DND-41 (cell line): ENCODE data around the gene STARD3.
"Not testable (repeated sequence)": the region's sequence is repeated elsewhere in the genome, so short reads cannot be mapped to it uniquely, and the experiment has no call there.

ENCODE experiments used
- ATAC-seq: fragments of 200-7000 bp; cut with Tn5 transposase; 3 replicates; pipeline ENCODE4 v1.9.1; 2021; ENCODE audit warnings: low read depth; ENCODE audit not compliant: insufficient read depth
- DNase-seq: peaks from one replicate; pipeline ENCODE4 v3.0.0-alpha.2; 2020
- H2AFZ ChIP-seq: 2 replicates; pipeline ENCODE4 v1.6.0; 2012; ENCODE audit warnings: low read depth, low read length
- H3K27ac ChIP-seq: 2 replicates; pipeline ENCODE4 v1.5.1; 2012; ENCODE audit warnings: low read length, inconsistent platforms
- H3K27me3 ChIP-seq: fragments of 200-600 bp; sonication (generic); 2 replicates; pipeline ENCODE4 v1.6.0; 2012; ENCODE audit warnings: low read length, mild to moderate bottlenecking, inconsistent platforms; ENCODE audit not compliant: insufficient read depth, poor library complexity
- H3K36me3 ChIP-seq: 2 replicates; pipeline ENCODE4 v1.5.1; 2012; ENCODE audit warnings: low read length, inconsistent platforms; ENCODE audit not compliant: insufficient read depth
- H3K4me1 ChIP-seq: 2 replicates; pipeline ENCODE4 v1.5.1; 2012; ENCODE audit warnings: mild to moderate bottlenecking, low read length; ENCODE audit not compliant: insufficient read depth
- H3K4me2 ChIP-seq: 2 replicates; pipeline ENCODE4 v1.6.0; 2012; ENCODE audit warnings: mild to moderate bottlenecking, moderate library complexity, low read length, inconsistent platforms; ENCODE audit not compliant: insufficient read depth
- H3K4me3 ChIP-seq, 2 experiments: fragments of 200-600 bp in 1 of 2; shearing (Covaris generic) in 1 of 2; 2 replicates each; pipeline ENCODE4 v1.5.1; 2012 to 2016; ENCODE audit warnings: inconsistent platforms in 2 of 2, low read length in 2 of 2, mild to moderate bottlenecking in 2 of 2, low read depth in 1 of 2, moderate library complexity in 1 of 2
- H3K79me2 ChIP-seq: 2 replicates; pipeline ENCODE4 v1.6.0; 2012; ENCODE audit warnings: low read length, inconsistent platforms; ENCODE audit not compliant: insufficient read depth
- H3K9ac ChIP-seq: 2 replicates; pipeline ENCODE4 v1.6.0; 2012; ENCODE audit warnings: low read depth, mild to moderate bottlenecking, inconsistent platforms, low read length, moderate library complexity
- H3K9me3 ChIP-seq: 2 replicates; pipeline ENCODE4 v1.5.1; 2012; ENCODE audit warnings: low read length, moderate library complexity, mild to moderate bottlenecking, inconsistent platforms; ENCODE audit not compliant: insufficient read depth, severe bottlenecking
- H4K20me1 ChIP-seq: 2 replicates; pipeline ENCODE4 v1.6.0; 2012; ENCODE audit warnings: low read length; ENCODE audit not compliant: insufficient read depth
- EZH2 ChIP-seq: IDR thresholded peaks from 3 replicates; pipeline ENCODE4 v1.6.1; 2012; ENCODE audit warnings: borderline replicate concordance, low read depth, mild to moderate bottlenecking, moderate library complexity, low read length, inconsistent platforms; ENCODE audit not compliant: severe bottlenecking
- TF ChIP-seq, protein P1 (sequence below): IDR thresholded peaks from 2 replicates; pipeline ENCODE4 v1.5.1; 2012; ENCODE audit warnings: borderline replicate concordance, low read length, moderate library complexity, mild to moderate bottlenecking; ENCODE audit not compliant: poor library complexity, severe bottlenecking; ENCODE audit errors: extremely low read depth

The STARD3 gene

DNA sequence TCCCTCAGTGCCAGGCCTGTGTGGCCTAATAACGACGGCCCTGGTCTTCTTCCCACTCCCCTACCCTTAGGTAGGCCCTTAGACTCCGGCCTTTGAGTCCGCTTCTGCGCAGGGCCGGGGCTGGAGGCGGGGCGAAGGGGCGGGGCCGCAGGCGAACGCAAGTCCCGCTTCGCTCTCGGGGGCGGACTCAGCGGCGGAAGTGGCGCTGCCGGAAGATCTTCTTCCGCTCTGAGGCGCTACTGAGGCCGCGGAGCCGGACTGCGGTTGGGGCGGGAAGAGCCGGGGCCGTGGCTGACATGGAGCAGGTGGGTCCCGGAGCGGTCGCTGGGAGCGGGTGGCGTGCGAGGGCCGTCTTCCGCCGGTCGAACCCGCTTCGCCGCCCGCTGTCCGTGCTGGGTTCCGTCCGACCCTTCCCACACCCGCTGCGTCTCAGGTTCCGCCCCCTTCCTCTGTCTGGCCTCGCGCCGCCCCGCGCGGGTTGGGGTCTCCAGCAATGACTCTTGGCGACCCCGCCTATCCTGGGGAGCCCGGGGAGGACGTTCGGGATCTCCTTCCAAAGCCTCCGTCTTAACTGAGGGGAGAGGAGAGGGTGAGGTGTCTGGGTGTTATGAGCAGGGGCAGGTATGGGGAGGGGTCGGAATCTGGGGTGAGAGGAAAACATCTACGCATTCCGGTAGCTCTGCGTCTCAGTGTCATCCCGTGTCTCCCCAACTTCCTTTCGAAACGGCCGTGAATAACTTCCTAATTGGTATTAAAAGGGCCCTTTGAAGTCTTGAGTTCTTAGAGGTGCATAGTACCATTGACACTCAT, at the start of gene STARD3:
Gene STARD3 (plus strand): TSS at position 218 of the 810 bp plus-strand sequence. CDS start 16,388 bp downstream, outside the sequence.
- Histone ChIP-seq H3K9me3 (no peaks in the 10 kb centered on the region), H3K79me2 (peaks cover 52% of the 10 kb centered on the region), H3K36me3 (peaks cover 12% of the 10 kb centered on the region), H2AFZ (peak within 1 kb of the TSS; percentile 82), H3K4me2 (peak within 1 kb of the TSS; percentile 82), H3K27ac (peak within 1 kb of the TSS; percentile 82), H3K4me3 (peak within 1 kb of the TSS; percentile 80 to 88), H4K20me1 (peaks cover 31% of the 10 kb centered on the region), H3K4me1 (peaks cover 38% of the 10 kb centered on the region), H3K27me3 (no peaks in the 10 kb centered on the region), H3K9ac (peak within 1 kb of the TSS; percentile 74)
- TF ChIP-seq EZH2: no peak
- TF ChIP-seq, protein P1, sequence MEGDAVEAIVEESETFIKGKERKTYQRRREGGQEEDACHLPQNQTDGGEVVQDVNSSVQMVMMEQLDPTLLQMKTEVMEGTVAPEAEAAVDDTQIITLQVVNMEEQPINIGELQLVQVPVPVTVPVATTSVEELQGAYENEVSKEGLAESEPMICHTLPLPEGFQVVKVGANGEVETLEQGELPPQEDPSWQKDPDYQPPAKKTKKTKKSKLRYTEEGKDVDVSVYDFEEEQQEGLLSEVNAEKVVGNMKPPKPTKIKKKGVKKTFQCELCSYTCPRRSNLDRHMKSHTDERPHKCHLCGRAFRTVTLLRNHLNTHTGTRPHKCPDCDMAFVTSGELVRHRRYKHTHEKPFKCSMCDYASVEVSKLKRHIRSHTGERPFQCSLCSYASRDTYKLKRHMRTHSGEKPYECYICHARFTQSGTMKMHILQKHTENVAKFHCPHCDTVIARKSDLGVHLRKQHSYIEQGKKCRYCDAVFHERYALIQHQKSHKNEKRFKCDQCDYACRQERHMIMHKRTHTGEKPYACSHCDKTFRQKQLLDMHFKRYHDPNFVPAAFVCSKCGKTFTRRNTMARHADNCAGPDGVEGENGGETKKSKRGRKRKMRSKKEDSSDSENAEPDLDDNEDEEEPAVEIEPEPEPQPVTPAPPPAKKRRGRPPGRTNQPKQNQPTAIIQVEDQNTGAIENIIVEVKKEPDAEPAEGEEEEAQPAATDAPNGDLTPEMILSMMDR: peak; percentile 23
- peak; percentile 91 for DNase-seq
- ATAC-seq: peak; percentile 90

DNA sequence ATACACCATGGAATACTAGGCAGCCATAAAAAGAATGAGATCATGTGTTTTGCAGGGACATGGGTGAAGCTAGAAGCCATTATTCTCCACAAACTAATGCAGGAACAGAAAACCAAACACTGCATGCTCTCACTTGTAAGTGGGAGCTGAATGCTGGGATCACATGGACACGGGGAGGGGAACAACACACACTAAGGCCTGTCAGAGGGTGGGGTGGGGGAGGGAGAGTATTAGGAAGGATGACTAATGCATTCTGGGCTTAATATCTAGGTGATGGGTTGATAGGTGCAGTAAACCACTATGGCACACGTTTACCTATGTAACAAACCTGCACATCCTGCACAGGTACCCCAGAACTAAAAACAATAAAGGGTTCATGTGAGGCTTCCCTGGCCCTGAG, 46.8 kb upstream of the STARD3 start:
- not testable (repeated sequence) for H3K9ac ChIP-seq, H3K4me2 ChIP-seq, H2AFZ ChIP-seq, H3K79me2 ChIP-seq, H3K4me3 ChIP-seq, H3K36me3 ChIP-seq, H3K9me3 ChIP-seq, H3K27me3 ChIP-seq, H3K27ac ChIP-seq, DNase-seq, H4K20me1 ChIP-seq, H3K4me1 ChIP-seq, ATAC-seq

DNA sequence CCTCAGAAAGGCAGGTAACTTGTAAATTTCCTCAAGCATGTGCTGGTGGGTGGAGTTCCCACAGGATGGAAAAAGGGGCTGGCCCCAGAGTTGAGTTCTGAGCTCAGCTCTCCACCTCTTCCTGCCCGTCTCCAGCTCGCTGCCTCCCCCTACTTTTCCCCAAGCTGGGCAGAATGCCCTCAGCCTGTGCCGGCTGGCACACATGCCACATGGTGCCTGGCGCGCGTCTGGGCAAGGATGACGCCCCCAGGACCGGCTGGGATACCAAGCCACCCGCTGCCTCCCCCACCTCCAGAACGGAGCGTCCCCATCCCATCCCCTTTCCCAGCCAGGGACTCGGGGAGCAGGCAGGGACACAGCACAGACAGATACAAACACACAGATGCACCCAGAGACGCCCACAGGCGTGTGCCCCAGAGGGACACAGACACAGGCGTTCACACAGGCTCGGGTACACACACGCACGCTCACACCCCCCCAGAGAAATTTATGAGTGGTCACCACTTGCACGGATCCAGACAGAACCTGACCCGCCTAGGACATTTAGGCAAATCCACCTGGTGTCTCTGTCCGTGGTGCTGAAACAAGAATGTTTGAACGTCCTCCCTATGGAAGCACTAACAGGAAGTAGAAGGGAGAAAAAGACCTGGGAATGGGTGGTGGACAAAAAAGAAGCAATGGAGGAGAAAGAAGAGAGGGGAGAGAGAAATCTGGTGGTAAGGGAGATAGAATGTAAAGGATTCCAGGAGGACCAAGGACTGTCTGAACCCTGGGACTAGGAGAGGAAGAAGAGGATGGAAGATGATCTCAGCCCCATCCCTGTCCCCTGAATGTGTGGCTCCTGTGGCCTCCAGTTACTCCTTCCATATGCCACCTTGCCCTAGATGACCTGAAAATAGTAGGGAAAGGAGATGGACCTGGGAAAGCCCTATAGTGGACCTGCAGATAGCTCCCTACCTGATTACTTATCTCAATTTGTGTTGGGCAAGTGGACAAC, 44.7 kb upstream of the STARD3 start:
- H3K9me3 ChIP-seq: no peaks in the 10 kb centered on the region
- no peak overlapping the region for H2AFZ ChIP-seq
- H3K9ac ChIP-seq: no peak overlapping the region
- peaks cover 7% of the 10 kb centered on the region; the same call in 1 of the 2 replicates for H4K20me1 ChIP-seq
- H3K79me2 ChIP-seq: no peaks in the 10 kb centered on the region
- ATAC-seq (peak; percentile 66; the same call in 2 of the 3 replicates), DNase-seq (peak; percentile 59)
- TF ChIP-seq, protein P1: no peak
- TF ChIP-seq EZH2: no peak
- no peak overlapping the region for H3K4me2 ChIP-seq
- H3K36me3 ChIP-seq: no peaks in the 10 kb centered on the region
- H3K27me3 ChIP-seq: no peaks in the 10 kb centered on the region
- H3K4me1 ChIP-seq: no peaks in the 10 kb centered on the region
- H3K27ac ChIP-seq: no peak overlapping the region
- H3K4me3 ChIP-seq: no peak overlapping the region

DNA sequence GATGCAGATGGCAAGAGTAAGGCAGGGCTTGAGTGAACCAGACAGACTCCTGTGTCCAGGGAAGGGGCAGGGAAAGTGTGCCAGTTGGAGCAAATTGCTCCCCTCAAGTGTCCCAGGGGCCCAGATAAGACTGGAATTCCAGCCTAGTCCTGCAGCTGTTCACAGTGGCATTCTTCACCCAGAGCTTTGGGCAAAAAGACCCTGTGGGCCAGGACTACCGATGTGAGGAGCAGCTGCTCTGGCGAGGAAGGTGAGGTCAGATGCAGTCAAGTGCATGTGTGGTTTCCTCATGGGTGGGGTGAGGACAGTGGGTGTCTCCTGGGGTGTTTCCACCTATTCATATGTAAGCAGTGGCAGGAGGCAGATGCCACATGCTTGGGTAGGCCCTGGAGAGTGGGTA, 43.6 kb upstream of the STARD3 start:
- H4K20me1 ChIP-seq: peaks cover 7% of the 10 kb centered on the region; the same call in 1 of the 2 replicates
- ATAC-seq: no peak
- TF ChIP-seq EZH2: no peak
- TF ChIP-seq, protein P1: no peak
- no peak overlapping the region for H3K4me2 ChIP-seq
- no peaks in the 10 kb centered on the region for H3K36me3 ChIP-seq
- H3K9ac ChIP-seq: no peak overlapping the region
- H3K79me2 ChIP-seq: no peaks in the 10 kb centered on the region
- H3K4me3 ChIP-seq: no peak overlapping the region
- no peak for DNase-seq
- H3K27me3 ChIP-seq: peaks cover 4% of the 10 kb centered on the region
- no peak overlapping the region for H2AFZ ChIP-seq
- no peaks in the 10 kb centered on the region for H3K9me3 ChIP-seq
- no peaks in the 10 kb centered on the region for H3K4me1 ChIP-seq
- no peak overlapping the region for H3K27ac ChIP-seq
